Naive thymus-derived CD4-positive, alpha-beta T cell (primary cell): Measurements from ENCODE around the gene RDH14. TPM values are rescaled to one million over a fixed set of nuclear protein-coding genes. Genes with fewer than 3 reads are reported as not detected.

Experiments
- ATAC-seq: fragments of 150-1000 bp; cut with Tn5 transposase; 2 replicates; pipeline ENCODE4 v1.10.0; 2021; ENCODE audit warnings: mild to moderate bottlenecking, moderate library complexity
- CTCF ChIA-PET: fragments of 350-600 bp; sonication (Branson Sonifier 250); formaldehyde crosslinking; loops from one replicate; lab custom pipeline; 2021; ENCODE audit warnings: antibody characterized with exemption; lab: Charles Lee
- POLR2A ChIA-PET: fragments of 350-600 bp; sonication (Branson Sonifier 250); formaldehyde crosslinking; loops from one replicate; lab custom pipeline; 2021; ENCODE audit warnings: antibody characterized with exemption, inconsistent platforms; lab: Charles Lee
- DNase-seq, 9 donors: peaks; one replicate each; pipeline versions ENCODE4 v3.0.0 to v3.0.0-alpha.2; 2020 to 2022; ENCODE audit warnings: mixed read lengths in 1 of 9
- H3K27ac ChIP-seq: one replicate; pipeline ENCODE4 v1.7.0; 2013; ENCODE audit warnings: mild to moderate bottlenecking, low read depth, low read length, moderate library complexity
- H3K27me3 ChIP-seq, 2 donors: one replicate each; pipeline ENCODE4 v1.7.0; 2013; ENCODE audit warnings: low read length in 2 of 2, mild to moderate bottlenecking in 2 of 2, moderate library complexity in 2 of 2; ENCODE audit not compliant: control insufficient read depth in 2 of 2, insufficient read depth in 2 of 2
- H3K36me3 ChIP-seq, 3 experiments: 1 replicate in 2 of 3; 2 replicates in 1 of 3; pipeline ENCODE4 v1.7.0; 2013; ENCODE audit warnings: low read length in 3 of 3, mild to moderate bottlenecking in 3 of 3, moderate library complexity in 1 of 3; ENCODE audit not compliant: insufficient read depth in 3 of 3, control insufficient read depth in 2 of 3
- H3K4me1 ChIP-seq, 2 donors: one replicate each; pipeline ENCODE4 v1.7.0; 2013; ENCODE audit warnings: low read length in 2 of 2, mild to moderate bottlenecking in 2 of 2, moderate library complexity in 1 of 2; ENCODE audit not compliant: control insufficient read depth in 2 of 2, insufficient read depth in 2 of 2
- H3K4me3 ChIP-seq: 2 replicates; pipeline ENCODE4 v1.7.0; 2013; ENCODE audit warnings: mild to moderate bottlenecking, low read length
- H3K9me3 ChIP-seq, 3 experiments: 1 replicate in 2 of 3; 2 replicates in 1 of 3; pipeline ENCODE4 v1.7.0; 2013; ENCODE audit warnings: low read length in 3 of 3; ENCODE audit not compliant: control insufficient read depth in 2 of 3
- H3K27ac Mint-ChIP-seq, 9 donors: one replicate each; pipeline ENCODE4 v1.8.0; 2020 to 2022; ENCODE audit warnings: mixed read lengths in 9 of 9, mild to moderate bottlenecking in 8 of 9, moderate library complexity in 5 of 9, inconsistent platforms in 2 of 9
- H3K27me3 Mint-ChIP-seq, 5 donors: one replicate each; pipeline ENCODE4 v1.8.0; 2021 to 2022; ENCODE audit warnings: mixed read lengths in 5 of 5, mild to moderate bottlenecking in 1 of 5
- H3K36me3 Mint-ChIP-seq, 5 donors: one replicate each; pipeline ENCODE4 v1.8.0; 2020 to 2022; ENCODE audit warnings: mixed read lengths in 5 of 5, mild to moderate bottlenecking in 3 of 5, inconsistent platforms in 1 of 5
- H3K4me1 Mint-ChIP-seq, 7 donors: one replicate each; pipeline ENCODE4 v1.8.0; 2020 to 2022; ENCODE audit warnings: mixed read lengths in 7 of 7, mild to moderate bottlenecking in 3 of 7, inconsistent platforms in 1 of 7
- H3K4me3 Mint-ChIP-seq, 10 donors: one replicate each; pipeline ENCODE4 v1.8.0; 2020 to 2022; ENCODE audit warnings: mild to moderate bottlenecking in 10 of 10, mixed read lengths in 10 of 10, moderate library complexity in 6 of 10, inconsistent platforms in 2 of 10
- H3K9me3 Mint-ChIP-seq, 11 donors: one replicate each; pipeline ENCODE4 v1.8.0; 2020 to 2022; ENCODE audit warnings: mixed read lengths in 11 of 11, mild to moderate bottlenecking in 4 of 11, inconsistent platforms in 1 of 11, moderate library complexity in 1 of 11
- intact Hi-C, 2 donors: fragments of 100-400 bp; cut with micrococcal nuclease; formaldehyde crosslinking; loops; one replicate each; pipeline ENCODE4 v1.15.1; 2023
- polyA plus RNA-seq, 2 donors: library from polyadenylated mRNA; unstranded; fragments of 300-500 nt; fragmentation: Illumina TruSeq; gene quantifications; one replicate each; pipeline ENCODE4 v1.2.3, GENCODE V29; 2021
- total RNA-seq, 6 experiments: library from RNA in 5 of 6; stranded (reverse) in 5 of 6; gene quantifications; 1 replicate in 5 of 6; 2 replicates in 1 of 6; pipeline ENCODE4 v1.2.3 and lab custom pipeline; 2021 to 2026

The RDH14 gene, protein sequence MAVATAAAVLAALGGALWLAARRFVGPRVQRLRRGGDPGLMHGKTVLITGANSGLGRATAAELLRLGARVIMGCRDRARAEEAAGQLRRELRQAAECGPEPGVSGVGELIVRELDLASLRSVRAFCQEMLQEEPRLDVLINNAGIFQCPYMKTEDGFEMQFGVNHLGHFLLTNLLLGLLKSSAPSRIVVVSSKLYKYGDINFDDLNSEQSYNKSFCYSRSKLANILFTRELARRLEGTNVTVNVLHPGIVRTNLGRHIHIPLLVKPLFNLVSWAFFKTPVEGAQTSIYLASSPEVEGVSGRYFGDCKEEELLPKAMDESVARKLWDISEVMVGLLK
- 10 to 100 TPM in 4 of 5 experiments, 1 to 10 TPM in 1; 9.4 to 20.9 (median 14.9) TPM for total RNA-seq
- 10 to 100 TPM; 38.9 to 54.8 TPM for polyA plus RNA-seq
- total RNA-seq (lab: John Stamatoyannopoulos, UW) = 4.4 reads per million, percentile 22 among the genes with 10 or more reads in this experiment

GRCh38 chr2:18560031-18560796 lies at the start of gene RDH14:
Gene RDH14 (minus strand): TSS chr2:18560653. CDS start chr2:18560572, 81 bp downstream.
- H3K4me3 ChIP-seq = peak within 1 kb of the TSS; percentile 71
- Mint-ChIP-seq H3K4me1 (peaks cover 19 to 66% (median 52%) of the 10 kb centered on the region in 7 donors), H3K4me3 (peak within 1 kb of the TSS; percentile 86 to 96 (median 92))

GRCh38 chr2:18610090-18610489 lies 49.6 kb upstream of the RDH14 start:
- intact Hi-C loops = no loop called here
- no peak overlapping the region for H3K27ac ChIP-seq
- H3K36me3 ChIP-seq = no peaks in the 10 kb centered on the region
- no peaks in the 10 kb centered on the region for H3K9me3 ChIP-seq
- ChIA-PET POLR2A (no interaction called here), CTCF (no interaction called here)
- Mint-ChIP-seq H3K4me1 (peaks cover 0 to 13% (median 3%) of the 10 kb centered on the region in 7 donors), H3K27me3 (no peaks in the 10 kb centered on the region), H3K27ac (no peak overlapping the region), H3K4me3 (no peak overlapping the region), H3K36me3 (peaks cover 0 to 30% (median 0%) of the 10 kb centered on the region in 5 donors), H3K9me3 (peaks cover 0 to 4% (median 0%) of the 10 kb centered on the region in 11 donors)
- ATAC-seq = no peak
- no peaks in the 10 kb centered on the region for H3K4me1 ChIP-seq
- DNase-seq = no peak
- no peak overlapping the region for H3K4me3 ChIP-seq
- H3K27me3 ChIP-seq = no peaks in the 10 kb centered on the region

More at GRCh38 chr2:18560031-18560796, at the start of gene RDH14:
- Histone ChIP-seq H3K9me3 (peaks cover 0 to 4% (median 0%) of the 10 kb centered on the region in 3 experiments), H3K36me3 (peaks cover 0 to 10% (median 0%) of the 10 kb centered on the region in 3 experiments), H3K4me1 (peaks cover 6 to 16% of the 10 kb centered on the region in 2 donors), H3K27ac (peak within 1 kb of the TSS; percentile 94), H3K27me3 (no peaks in the 10 kb centered on the region)
- POLR2A ChIA-PET = interaction anchor here (0.6 to 2.0 kb wide), 16 partner anchors 9 to 1792 kb away, joined by 3 to 15 read pairs (median 4); partner anchors contain the start of genes LAPTM4A and TTC32
- DNase-seq (peak; percentile 83 to 93 (median 92)), ATAC-seq (peak; percentile 94)
- H3K27me3 Mint-ChIP-seq = no peaks in the 10 kb centered on the region
- H3K27ac Mint-ChIP-seq = peak within 1 kb of the TSS; percentile 92 to 98 (median 96)
- CTCF ChIA-PET = interaction anchor here (0.6 to 0.8 kb wide), 2 partner anchors 18 to 40 kb away, joined by 3 to 5 read pairs; no protein-coding TSS in a partner anchor
- H3K36me3 Mint-ChIP-seq = peaks cover 3 to 44% (median 31%) of the 10 kb centered on the region in 5 donors
- intact Hi-C loops = loop anchor here (1.0 to 5.0 kb wide), 12 partner anchors 40 to 1791 kb away; partner anchors contain the start of genes LAPTM4A (in 2 of the 2), TTC32 (in 2 of the 2), WDR35 (in 2 of the 2) and GEN1 (in 1 of the 2)
- peaks cover 0 to 11% (median 6%) of the 10 kb centered on the region in 11 donors for H3K9me3 Mint-ChIP-seq

DNA sequence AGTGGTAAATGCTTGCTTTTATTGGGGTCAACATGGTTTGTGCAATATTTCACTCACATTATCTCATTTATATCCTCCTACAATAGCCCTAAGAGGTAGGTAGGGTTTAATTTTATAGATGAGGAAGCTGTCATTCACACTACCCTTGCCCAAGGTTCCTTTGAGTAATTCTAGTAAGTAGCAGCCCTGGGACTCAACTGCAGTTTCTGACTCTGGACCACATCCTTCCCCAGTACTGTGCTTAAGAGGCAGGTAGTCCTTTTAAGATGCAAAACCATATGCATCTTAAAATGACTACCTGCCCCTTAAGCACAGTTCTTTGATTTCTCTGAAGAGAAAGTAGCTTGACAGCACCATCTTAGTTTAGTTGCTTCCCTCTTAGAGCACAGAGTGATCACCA lies 44.7 kb upstream of the RDH14 start:
- H3K27me3 Mint-ChIP-seq = no peaks in the 10 kb centered on the region
- Histone ChIP-seq H3K4me3 (no peak overlapping the region), H3K9me3 (no peaks in the 10 kb centered on the region), H3K27ac (no peak overlapping the region), H3K36me3 (no peaks in the 10 kb centered on the region), H3K4me1 (no peaks in the 10 kb centered on the region), H3K27me3 (no peaks in the 10 kb centered on the region)
- H3K4me1 Mint-ChIP-seq = peaks cover 0 to 16% (median 3%) of the 10 kb centered on the region in 7 donors
- H3K4me3 Mint-ChIP-seq = peak overlapping the region in 2 of 10 donors; percentile 13 to 69
- peaks cover 0 to 33% (median 1%) of the 10 kb centered on the region in 5 donors for H3K36me3 Mint-ChIP-seq
- H3K27ac Mint-ChIP-seq = peak overlapping the region in 3 of 9 donors; percentile 14 to 92 (median 51)
- DNase-seq (peak in 1 of 9 donors; percentile 45), ATAC-seq (no peak)
- H3K9me3 Mint-ChIP-seq = no peaks in the 10 kb centered on the region
- ChIA-PET CTCF (no interaction called here), POLR2A (no interaction called here)
- intact Hi-C loops = no loop called here

GRCh38 chr2:18604531-18604885 lies 44.1 kb upstream of the RDH14 start:
- Histone ChIP-seq H3K9me3 (no peaks in the 10 kb centered on the region), H3K4me1 (no peaks in the 10 kb centered on the region), H3K27me3 (no peaks in the 10 kb centered on the region), H3K36me3 (no peaks in the 10 kb centered on the region), H3K27ac (no peak overlapping the region), H3K4me3 (no peak overlapping the region)
- H3K4me3 Mint-ChIP-seq = no peak overlapping the region
- H3K36me3 Mint-ChIP-seq = peaks cover 0 to 30% (median 1%) of the 10 kb centered on the region in 5 donors
- intact Hi-C loops = no loop called here
- DNase-seq = no peak
- ChIA-PET CTCF (no interaction called here), POLR2A (no interaction called here)
- no peak for ATAC-seq
- H3K27me3 Mint-ChIP-seq = no peaks in the 10 kb centered on the region
- H3K27ac Mint-ChIP-seq = no peak overlapping the region
- H3K9me3 Mint-ChIP-seq = no peaks in the 10 kb centered on the region
- H3K4me1 Mint-ChIP-seq = peaks cover 0 to 16% (median 3%) of the 10 kb centered on the region in 7 donors

DNA sequence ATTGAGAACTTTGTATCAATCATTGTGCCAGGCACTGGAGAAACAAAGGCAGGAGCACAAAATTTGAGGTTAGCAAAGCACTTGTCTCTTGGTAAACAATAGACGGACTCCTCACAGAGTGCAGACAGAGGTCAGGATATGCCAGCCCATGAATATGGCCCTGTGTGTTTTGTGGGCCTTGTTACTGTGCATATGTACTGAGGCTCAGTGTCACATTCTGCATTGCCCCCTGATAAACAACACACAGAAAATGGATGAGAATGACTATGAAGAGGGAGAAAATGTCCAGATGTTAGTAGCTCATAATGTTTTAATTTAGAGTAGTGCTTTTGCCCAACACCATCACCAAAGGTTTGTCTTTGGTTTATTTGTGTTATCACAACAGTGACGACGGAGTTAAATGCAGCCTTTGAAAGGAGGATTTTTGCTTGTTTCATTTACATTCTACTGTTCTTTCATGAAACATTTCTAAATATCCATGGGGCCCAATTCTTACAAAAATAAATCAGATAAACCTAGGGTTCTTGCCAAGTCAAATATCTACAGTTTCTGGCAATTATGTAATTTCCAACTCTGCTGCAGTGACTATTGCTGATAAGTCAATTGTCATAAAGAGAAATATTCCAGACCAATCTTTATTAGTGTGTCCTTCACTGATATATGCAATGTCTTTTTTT lies 43.5 kb upstream of the RDH14 start:
- Histone ChIP-seq H3K27ac (no peak overlapping the region), H3K9me3 (no peaks in the 10 kb centered on the region), H3K4me3 (no peak overlapping the region), H3K36me3 (no peaks in the 10 kb centered on the region), H3K4me1 (no peaks in the 10 kb centered on the region), H3K27me3 (no peaks in the 10 kb centered on the region)
- no peak for ATAC-seq
- peaks cover 0 to 16% (median 3%) of the 10 kb centered on the region in 7 donors for H3K4me1 Mint-ChIP-seq
- H3K36me3 Mint-ChIP-seq = peaks cover 0 to 27% (median 1%) of the 10 kb centered on the region in 5 donors
- DNase-seq = no peak
- POLR2A ChIA-PET = no interaction called here
- no peak overlapping the region for H3K27ac Mint-ChIP-seq
- intact Hi-C loops = no loop called here
- no peak overlapping the region for H3K4me3 Mint-ChIP-seq
- CTCF ChIA-PET = no interaction called here
- H3K27me3 Mint-ChIP-seq = no peaks in the 10 kb centered on the region
- H3K9me3 Mint-ChIP-seq = no peaks in the 10 kb centered on the region

GRCh38 chr2:18602298-18602697 lies 41.8 kb upstream of the RDH14 start:
- H3K4me1 Mint-ChIP-seq = peaks cover 0 to 16% (median 3%) of the 10 kb centered on the region in 7 donors
- Histone ChIP-seq H3K36me3 (no peaks in the 10 kb centered on the region), H3K27ac (no peak overlapping the region), H3K27me3 (no peaks in the 10 kb centered on the region), H3K9me3 (no peaks in the 10 kb centered on the region), H3K4me1 (no peaks in the 10 kb centered on the region), H3K4me3 (no peak overlapping the region)
- DNase-seq (no peak), ATAC-seq (no peak)
- ChIA-PET POLR2A (no interaction called here), CTCF (no interaction called here)
- peaks cover 0 to 26% (median 1%) of the 10 kb centered on the region in 5 donors for H3K36me3 Mint-ChIP-seq
- intact Hi-C loops = no loop called here
- no peaks in the 10 kb centered on the region for H3K9me3 Mint-ChIP-seq
- H3K27ac Mint-ChIP-seq = no peak overlapping the region
- no peak overlapping the region for H3K4me3 Mint-ChIP-seq
- no peaks in the 10 kb centered on the region for H3K27me3 Mint-ChIP-seq
